OCI-LY7 (cell line): ENCODE results near the gene TNRC6C.

Source experiments
- CTCF ChIP-seq: fragments of 200-600 bp; sonication (generic); conservative IDR thresholded peaks from 2 replicates; pipeline ENCODE4 v1.5.1; 2014; ENCODE audit warnings: mild to moderate bottlenecking, antibody characterized with exemption, low read length, moderate library complexity, mixed read lengths
- EZH2phosphoT487 ChIP-seq: fragments of 200-600 bp; sonication (generic); IDR thresholded peaks from 2 replicates; pipeline ENCODE4 v1.6.1; 2018; ENCODE audit warnings: low read depth, borderline replicate concordance, mild to moderate bottlenecking, mixed run types, antibody characterized with exemption, low read length, moderate library complexity, mixed read lengths

GRCh38 chr17:78040440-78041385, 82.2 kb downstream of the TNRC6C start:
- TF ChIP-seq CTCF (no peak), EZH2phosphoT487 (no peak)
